MV-4-11 (cell line): Measurements from ENCODE around the gene RNF148.
"Not testable (repeated sequence)": the region's sequence is repeated elsewhere in the genome, so short reads cannot be mapped to it uniquely, and the experiment has no call there.

Source experiments
- DNase-seq: peaks from one replicate; lab custom pipeline; 2025; lab: John Stamatoyannopoulos, UW

Gene RNF148

GRCh38 chr7:122689346-122690109, 13.2 kb downstream of the RNF148 start:
- DNase-seq = no peak

GRCh38 chr7:122688400-122688998, 14.2 kb downstream of the RNF148 start:
- no peak for DNase-seq

GRCh38 chr7:122686360-122686878, 16.3 kb downstream of the RNF148 start:
- DNase-seq = no peak

GRCh38 chr7:122684504-122684903, 18.2 kb downstream of the RNF148 start:
- no peak for DNase-seq

- DNase-seq = no peak
Measured at GRCh38 chr7:122682815-122683550, 19.7 kb downstream of the RNF148 start.

- not testable (repeated sequence) for DNase-seq
Measured at GRCh38 chr7:122681186-122681585, 21.5 kb downstream of the RNF148 start.

- DNase-seq = no peak
Measured at GRCh38 chr7:122679813-122680212, 22.9 kb downstream of the RNF148 start.

GRCh38 chr7:122679269-122679709, 23.4 kb downstream of the RNF148 start:
- not testable (repeated sequence) for DNase-seq

GRCh38 chr7:122677149-122677548, 25.6 kb downstream of the RNF148 start:
- no peak for DNase-seq

- no peak for DNase-seq
Measured at GRCh38 chr7:122676466-122676865, 26.3 kb downstream of the RNF148 start.

GRCh38 chr7:122675621-122676020, 27.1 kb downstream of the RNF148 start:
- DNase-seq = no peak

- no peak for DNase-seq
Measured at GRCh38 chr7:122675011-122675410, 27.7 kb downstream of the RNF148 start.

GRCh38 chr7:122674502-122674901, 28.2 kb downstream of the RNF148 start:
- no peak for DNase-seq

GRCh38 chr7:122673951-122674350, 28.8 kb downstream of the RNF148 start:
- DNase-seq = no peak

GRCh38 chr7:122672536-122672935, 30.2 kb downstream of the RNF148 start:
- no peak for DNase-seq

GRCh38 chr7:122663733-122664132, 39.0 kb downstream of the RNF148 start:
- DNase-seq = no peak

- no peak for DNase-seq
Measured at GRCh38 chr7:122658856-122659255, 43.9 kb downstream of the RNF148 start.

- no peak for DNase-seq
Measured at GRCh38 chr7:122653685-122654084, 49.0 kb downstream of the RNF148 start.

- DNase-seq = no peak
Measured at GRCh38 chr7:122652876-122653275, 49.8 kb downstream of the RNF148 start.
